ENCODE results near the gene PDE4C.

Gene PDE4C

DNA sequence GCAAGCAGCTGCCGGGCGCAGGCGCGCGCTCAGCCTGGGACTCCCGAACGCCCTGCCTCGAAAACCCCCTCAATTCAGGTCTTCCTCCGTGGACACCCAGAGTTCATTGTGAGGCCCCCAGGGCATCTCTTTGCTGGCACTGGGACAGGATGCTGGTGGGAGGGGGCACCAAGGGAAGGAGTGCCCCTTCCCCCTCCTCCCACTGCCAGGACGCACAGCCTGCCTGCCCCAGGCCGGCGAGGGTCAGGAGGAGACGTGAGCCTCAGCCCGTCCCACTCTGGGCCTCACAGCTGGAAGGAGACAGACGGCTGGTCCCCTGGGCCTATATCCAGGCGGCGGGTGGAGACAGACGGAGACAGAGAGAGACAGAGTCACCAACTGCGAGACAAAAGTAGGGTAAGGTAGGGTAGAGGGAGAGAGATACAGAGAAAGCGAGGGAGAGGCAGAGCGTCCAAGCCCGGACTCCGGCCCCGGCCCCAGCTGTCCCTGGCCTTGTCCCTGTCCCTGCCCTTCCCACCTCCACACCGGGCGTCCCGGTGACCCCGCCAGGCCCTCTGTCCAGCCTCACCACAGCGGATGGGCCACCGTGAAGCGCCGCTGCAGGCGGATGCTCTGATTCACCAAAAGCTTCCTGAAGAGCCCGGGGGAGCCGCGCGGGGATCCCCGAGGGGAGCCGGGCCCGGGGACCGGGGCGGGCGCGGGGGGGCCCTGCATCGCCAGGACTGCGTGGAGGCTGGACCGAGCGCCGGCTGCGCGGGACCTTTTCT, at the start of gene PDE4C:
PDE4C (minus strand) TSS at position 737 of the 767 bp plus-strand sequence; CDS start at position 714, 23 bp downstream.
- DNase-seq (ENCODE audit: low read depth in 1 of 2, low spot score in 1 of 2): no peak

DNA sequence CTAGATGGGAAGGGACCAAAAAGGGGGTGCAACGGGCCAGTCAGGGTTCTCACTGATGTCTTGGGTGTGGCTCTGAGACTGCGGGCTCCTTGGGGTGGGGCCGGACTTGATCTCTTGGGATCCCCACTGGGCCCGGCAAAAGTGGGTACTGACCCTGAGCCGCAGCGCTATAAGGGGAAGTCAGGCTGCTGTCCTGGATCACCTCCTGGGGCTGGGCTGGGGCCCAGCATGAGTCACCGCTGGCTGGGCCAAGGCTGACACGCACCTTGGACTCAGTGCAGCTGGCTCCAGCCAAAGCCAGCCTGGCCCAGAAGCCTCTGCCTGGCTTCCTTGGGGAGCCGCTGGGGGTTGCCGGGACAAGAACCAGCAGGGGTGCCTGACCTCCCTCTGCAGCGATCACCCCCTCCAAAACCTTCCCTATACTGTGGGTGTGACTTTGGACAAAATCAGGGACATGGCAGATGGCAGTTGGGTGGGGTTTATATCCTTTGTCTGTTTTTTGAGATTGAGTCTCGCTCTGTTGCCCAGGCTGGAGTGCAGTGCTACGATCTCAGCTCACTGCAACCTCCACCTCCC, 48.6 kb upstream of the PDE4C start:
- no peak for DNase-seq (ENCODE audit: low read depth in 1 of 2, low spot score in 1 of 2)

GRCh38 chr19:18274219-18274780, 48.1 kb upstream of the PDE4C start, which contains the start of gene IQCN:
Gene IQCN, minus strand, starts transcription at chr19:18274452. Its CDS starts 4,974 bp downstream, at chr19:18269478.
- no peak for DNase-seq (ENCODE audit: low read depth in 1 of 2, low spot score in 1 of 2)

GRCh38 chr19:18273561-18274218, 47.5 kb upstream of the PDE4C start:
- DNase-seq (ENCODE audit: low read depth in 1 of 2, low spot score in 1 of 2): no peak

DNA sequence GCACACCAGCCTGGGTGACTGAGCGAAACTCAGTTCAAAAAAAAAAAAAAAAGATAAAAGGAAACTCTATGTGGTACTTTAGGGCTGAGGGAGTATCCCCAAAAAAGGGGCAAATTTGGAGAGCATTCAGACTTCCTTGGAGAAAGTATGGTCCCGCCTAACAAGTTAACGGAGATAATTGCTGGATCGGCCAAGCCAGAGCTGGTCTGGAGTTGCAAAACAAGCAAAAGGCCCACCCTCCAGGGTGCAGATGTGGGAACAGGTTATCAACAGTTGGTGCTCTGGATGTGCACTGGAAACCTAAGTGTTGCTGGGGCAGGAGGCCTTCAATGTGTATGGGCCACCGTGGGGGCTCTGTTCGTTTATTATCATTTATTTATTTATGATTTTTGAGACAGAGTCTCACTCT, 45.2 kb upstream of the PDE4C start:
- DNase-seq (ENCODE audit: low read depth in 1 of 2, low spot score in 1 of 2): no peak

DNA sequence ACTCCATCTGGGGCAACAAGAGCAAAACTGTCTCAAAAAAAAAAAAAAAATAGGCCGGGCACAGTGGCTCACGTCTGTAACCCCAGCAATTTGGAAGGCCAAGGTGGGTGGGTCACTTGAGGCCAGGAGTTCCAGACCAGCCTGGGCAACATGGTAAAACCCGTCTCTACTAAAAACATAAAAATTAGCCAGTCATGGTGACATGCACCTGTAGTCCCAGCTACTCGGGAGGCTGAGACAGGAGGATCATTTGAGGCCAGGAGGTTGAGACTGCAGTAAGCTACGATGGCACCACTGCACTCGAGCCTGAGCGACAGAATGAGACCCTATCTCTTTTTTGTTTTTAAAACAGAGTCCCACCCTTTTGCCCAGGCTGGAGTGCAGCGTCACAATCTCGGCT, 44.1 kb upstream of the PDE4C start:
- no peak for DNase-seq (ENCODE audit: low read depth in 1 of 2, low spot score in 1 of 2)

GRCh38 chr19:18269070-18269723, 43.0 kb upstream of the PDE4C start:
- no peak for DNase-seq (ENCODE audit: low read depth in 1 of 2, low spot score in 1 of 2)

DNA sequence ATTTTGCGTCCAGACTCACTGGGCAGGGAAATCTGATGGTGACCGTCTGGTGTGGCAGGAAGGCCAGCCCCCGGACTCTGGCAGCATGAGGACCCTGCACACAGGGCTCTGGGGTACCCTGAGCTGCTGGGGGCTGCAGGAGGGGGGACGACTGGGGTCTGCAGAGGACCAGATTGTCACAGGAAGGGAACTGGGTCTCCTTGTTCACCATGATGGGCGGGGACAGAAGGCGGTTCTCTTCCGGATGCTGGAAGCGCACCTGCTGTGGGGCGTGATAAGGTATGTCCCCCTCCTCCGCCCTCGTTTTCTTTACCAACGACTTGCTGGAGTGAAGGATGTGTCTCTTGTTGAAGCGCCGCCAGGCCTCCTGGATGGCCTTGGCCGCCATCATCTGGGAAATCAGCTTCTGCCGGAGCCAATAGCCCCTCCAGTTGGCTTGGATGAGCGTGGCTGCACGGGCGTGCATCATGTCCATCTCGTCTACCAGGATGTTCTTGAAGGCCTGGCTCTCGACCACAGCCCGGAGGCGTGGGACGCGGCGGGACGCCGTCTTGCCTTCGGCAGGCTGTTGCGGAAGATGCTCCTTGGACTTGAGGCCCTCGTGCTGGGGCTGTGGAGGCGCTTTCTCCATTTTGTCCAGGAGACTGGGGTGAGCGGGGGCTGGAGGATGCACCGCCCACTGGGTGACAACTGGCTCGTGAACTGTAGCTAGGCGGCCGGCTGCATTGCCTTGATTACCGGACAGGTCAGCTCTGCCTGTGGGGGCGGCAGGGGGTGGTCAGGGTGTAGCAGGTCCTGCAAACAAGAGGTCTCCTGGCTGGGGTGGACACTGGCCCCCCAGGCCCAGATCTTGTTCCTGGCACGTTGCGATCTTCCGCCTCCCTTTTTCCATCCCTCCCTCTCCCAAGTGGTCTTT, 40.8 kb upstream of the PDE4C start:
- DNase-seq (ENCODE audit: low read depth in 1 of 2, low spot score in 1 of 2): no peak

GRCh38 chr19:18265582-18265981, 39.3 kb upstream of the PDE4C start:
- no peak for DNase-seq (ENCODE audit: low read depth in 1 of 2, low spot score in 1 of 2)

DNA sequence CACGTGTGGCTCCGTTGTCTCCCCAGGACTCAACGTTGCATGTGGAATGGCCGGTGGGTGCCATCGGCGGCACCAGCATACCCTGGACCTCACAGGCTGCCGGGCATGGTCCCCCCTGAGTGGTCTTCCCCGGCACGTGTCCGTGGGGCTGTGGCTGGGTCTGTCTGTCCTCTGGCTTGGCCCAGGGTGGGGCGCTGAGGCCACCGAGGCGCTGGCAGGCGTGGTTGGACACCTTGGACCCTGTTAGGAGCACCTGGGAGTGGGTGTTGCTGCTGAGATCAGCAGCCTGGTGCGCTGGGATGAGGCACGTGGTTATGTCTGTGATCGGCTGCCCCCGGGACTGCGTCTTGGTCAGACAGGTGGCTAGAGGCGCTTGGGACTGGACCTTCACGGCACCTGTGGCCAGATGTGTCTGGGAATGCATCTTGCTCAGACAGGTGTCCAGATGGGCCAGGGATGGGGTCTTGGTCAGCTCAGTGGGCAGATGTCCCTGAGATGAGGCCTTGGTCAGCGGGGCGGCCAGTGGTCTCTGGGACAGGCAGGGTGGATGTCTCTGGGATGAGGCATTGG, 38.8 kb upstream of the PDE4C start:
- DNase-seq (ENCODE audit: low read depth in 1 of 2, low spot score in 1 of 2): no peak

DNA sequence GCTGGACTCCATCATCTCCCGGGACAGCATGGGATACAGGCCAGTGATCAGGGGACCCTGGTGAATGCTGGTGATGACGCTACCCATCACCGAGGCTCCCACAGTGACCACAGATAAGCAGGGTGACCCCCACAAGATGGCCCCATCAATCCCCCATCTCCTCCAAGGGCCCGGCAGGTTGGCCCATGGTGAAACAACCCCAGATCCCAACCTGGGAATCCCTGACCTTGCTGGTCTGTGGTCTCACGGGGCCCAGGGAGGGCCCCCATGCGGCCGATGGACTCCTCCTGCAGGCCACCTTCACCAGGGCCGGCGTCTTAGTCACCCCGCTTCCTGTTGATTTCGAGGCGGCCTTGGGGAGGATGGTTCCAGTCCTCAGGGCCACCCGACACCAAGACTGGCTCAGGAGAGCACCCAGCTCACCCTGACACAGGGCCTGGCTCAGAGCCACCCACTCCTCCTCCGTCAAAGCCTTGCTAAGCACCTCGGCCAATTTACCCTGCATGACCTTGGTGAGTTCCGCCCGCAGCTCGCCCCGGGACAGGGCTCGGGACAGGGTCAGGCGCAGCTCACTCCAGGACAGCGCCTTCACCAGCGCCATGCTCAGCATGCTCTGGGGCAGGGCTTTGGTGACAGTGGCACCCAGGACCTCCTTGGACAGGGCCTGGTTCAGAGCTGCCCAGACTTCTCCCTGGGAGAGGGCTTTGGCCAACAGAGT, 38.1 kb upstream of the PDE4C start:
- no peak for DNase-seq (ENCODE audit: low read depth in 1 of 2, low spot score in 1 of 2)

GRCh38 chr19:18263324-18264136, 37.3 kb upstream of the PDE4C start:
- no peak for DNase-seq (ENCODE audit: low read depth in 1 of 2, low spot score in 1 of 2)

DNA sequence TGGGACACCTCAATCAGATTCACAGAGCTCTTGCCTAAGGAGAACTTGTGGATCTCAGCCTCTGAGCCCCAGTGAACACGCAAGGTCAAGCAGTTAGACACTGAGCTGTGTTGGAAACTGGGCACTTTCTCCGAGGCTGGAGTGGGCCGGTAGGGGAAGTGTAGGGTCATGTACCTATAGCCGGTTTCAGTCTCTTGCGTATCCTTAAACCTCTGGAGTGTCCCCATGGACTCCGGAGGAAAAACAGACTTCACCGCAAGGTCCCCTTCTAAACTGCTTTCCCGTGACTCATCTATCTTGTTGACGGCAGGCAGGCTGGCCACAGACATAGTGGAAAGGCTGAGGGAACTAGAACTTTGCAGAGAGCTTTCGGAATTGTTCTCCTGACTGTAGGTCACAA, 36.7 kb upstream of the PDE4C start:
- no peak for DNase-seq (ENCODE audit: low read depth in 1 of 2, low spot score in 1 of 2)

DNA sequence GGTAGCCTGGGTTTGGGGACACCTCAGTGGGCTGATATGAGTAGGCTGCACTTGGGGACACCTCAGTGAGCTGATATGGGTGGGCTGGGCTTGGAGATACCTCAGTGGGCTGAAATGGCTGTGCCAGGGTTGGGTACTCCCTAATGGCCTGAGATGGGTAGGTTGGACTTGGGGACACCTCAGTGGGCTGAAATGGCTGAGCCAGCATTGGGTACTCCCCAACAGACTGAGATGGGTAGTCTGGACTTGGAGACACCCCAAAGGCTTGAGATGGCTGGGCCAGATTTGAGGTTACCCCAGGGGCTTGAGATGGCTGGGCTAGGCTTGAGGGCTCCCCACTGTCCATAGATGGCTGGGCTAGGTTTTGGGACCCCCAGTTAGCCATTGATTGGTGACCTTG, 35.9 kb upstream of the PDE4C start:
- no peak for DNase-seq (ENCODE audit: low read depth in 1 of 2, low spot score in 1 of 2)

DNA sequence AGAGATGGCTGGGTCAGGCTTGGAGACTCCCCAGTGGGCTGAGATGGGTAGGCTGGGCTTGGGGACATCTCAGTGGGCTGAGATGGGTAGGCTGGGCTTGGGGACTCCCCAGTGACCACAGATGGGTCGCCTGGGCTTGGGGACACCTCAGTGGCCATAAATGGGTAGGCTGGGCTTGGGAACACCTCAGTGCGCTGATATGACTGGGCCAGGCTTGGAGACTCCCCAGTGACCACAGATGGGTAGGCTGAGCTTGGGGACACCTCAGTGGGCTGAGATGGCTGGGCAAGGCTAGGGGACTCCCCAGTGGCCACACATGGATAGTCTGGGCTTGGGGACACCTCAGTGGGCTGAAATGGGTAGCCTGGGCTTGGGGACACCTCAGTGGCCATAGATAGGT, 35.2 kb upstream of the PDE4C start:
- DNase-seq (ENCODE audit: low read depth in 1 of 2, low spot score in 1 of 2): no peak

DNA sequence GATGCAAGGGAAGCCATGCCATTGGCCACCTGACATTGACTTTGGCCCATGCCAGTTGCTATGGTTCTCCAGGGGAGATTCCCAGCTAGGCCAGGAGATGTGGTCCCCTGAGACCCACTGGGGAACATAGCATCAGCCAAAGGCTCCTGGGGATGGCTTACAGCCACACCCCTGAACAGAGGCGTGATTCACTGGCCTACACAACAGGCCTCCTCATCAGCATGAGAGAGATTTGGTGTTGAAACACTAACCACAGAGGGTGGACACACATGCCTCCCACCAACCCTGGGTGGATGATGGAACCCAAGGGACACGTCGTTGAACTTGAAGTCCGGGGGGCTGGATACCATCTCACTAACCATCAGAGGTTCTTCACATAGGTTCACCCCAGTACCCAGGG, 33.7 kb upstream of the PDE4C start:
- DNase-seq (ENCODE audit: low read depth in 1 of 2, low spot score in 1 of 2): no peak

DNA sequence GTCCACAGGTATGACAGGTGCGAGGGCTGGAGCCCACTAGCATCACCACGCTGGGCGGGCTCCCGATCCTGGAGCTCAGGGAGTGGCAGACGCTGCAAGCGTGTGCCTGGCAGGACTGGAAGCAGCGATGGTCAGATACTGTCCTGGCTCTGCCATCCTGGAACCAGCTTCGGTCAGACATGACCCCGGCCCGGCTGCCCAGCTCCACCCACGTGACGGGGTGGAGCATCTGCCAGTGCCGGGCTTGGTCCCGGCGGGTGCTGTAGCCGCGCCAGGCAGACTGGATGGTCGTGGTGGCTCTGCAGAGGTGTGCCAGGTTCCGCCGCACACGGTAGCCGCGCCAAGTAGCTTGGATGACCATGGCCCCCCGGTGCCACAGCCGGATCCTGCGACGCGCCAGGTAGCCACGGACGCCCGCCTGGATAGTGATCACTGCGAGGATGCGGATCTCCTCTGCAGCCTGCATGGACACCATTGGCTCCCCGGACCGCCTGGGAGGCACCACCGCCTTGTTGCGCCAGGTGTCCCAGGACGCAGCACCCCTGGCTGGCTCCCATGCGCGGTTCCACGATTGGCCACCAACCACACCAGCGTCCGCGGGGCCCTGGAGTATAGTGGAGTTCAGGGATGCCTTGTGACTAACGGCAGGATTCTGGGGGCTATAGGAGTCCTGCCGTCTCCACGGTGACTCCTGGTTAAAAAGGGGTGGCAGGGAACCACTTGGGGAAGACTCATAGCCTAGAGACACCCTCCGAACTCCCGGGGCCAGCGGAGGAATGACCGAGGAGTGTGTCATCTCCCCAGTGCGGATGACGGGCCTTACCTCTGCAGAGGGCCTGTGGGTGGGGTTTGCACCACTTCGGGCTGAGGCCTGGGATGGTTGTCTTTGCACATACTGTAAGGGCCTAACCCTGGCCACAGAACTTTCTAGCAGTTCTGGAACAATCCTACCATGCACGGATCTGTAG, 31.5 kb upstream of the PDE4C start:
- no peak for DNase-seq (ENCODE audit: low read depth in 1 of 2, low spot score in 1 of 2)
